HG02981 (cell line): ENCODE results near the gene CCDC88C.

Source experiments
- ATAC-seq: cut with Tn5 transposase; IDR thresholded peaks from one replicate; pipeline ENCODE4 v1.9.1; 2021; ENCODE audit warnings: mild to moderate bottlenecking, moderate library complexity; ENCODE audit not compliant: unreplicated experiment

Gene CCDC88C

GRCh38 chr14:91295851-91296796, 121.5 kb downstream of the CCDC88C start:
- ATAC-seq: no peak

DNA sequence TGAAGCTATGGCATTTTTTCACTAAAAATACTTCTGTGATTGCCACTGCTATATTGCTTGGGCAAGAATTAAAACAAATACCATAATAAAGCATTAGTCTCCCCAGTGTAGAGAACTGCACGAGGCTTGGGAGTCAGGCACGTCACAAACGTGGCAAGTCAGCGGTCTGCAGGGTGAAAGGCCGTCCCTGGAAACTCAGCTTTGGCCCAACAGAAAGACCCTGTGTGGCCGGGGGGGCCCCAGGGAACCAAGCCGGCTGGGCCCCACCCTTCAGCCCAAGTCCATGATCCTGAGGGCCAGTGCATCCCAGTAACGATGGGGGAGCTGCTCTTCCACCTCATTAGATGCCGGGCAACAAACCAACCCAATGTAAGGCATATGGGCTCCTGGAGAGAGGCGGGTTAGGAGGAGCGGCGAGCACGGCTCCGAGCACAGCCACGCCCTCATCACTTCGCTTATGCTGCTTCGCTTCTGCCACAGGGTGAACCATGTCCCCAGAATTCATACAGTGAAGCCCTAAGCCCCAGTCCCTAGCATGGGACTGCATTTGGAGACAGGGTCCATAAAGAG, 122.3 kb downstream of the CCDC88C start:
- ATAC-seq: no peak

GRCh38 chr14:91294153-91294552, 123.5 kb downstream of the CCDC88C start:
- ATAC-seq: no peak

DNA sequence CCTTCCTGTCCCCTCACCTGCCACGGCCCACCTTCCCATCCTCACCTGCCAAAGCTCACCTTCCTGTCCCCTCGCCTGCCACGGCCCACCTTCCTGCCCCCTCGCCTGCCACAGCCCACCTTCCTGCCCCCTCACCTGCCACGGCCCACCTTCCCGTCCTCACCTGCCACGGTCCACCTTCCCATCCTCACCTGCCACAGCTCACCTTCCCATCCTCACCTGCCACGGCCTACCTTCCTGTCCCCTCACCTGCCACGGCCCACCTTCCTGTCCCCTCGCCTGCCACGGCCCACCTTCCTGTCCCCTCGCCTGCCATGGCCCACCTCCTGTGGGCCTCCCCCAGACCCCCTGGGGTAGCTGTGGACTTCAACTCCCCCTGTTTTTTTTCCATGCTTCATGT, 124.3 kb downstream of the CCDC88C start:
- ATAC-seq: no peak

- no peak for ATAC-seq
These were observed 125.1 kb downstream of the CCDC88C start for GRCh38 chr14:91292491-91292890.

GRCh38 chr14:91291786-91292405, 125.7 kb downstream of the CCDC88C start:
- ATAC-seq: no peak

DNA sequence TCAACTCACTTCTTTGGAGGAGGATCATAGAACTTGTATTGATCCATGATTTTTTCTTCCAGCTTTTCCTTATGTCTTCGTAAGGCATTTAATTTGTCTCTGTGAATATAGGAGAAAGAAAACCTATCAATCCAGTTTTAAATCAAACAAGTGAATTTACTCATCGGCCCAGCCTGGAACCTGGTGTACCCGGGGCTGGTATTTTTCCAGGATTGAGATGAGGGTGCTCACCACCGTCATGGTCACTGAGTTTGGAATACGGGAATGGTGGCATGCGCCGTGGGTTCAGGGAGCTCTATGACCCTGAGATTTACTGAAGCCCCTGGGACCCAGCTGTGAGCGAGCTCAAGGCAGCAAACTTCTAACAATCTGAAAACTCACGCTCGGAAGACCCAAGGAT, 126.6 kb downstream of the CCDC88C start:
- no peak for ATAC-seq

DNA sequence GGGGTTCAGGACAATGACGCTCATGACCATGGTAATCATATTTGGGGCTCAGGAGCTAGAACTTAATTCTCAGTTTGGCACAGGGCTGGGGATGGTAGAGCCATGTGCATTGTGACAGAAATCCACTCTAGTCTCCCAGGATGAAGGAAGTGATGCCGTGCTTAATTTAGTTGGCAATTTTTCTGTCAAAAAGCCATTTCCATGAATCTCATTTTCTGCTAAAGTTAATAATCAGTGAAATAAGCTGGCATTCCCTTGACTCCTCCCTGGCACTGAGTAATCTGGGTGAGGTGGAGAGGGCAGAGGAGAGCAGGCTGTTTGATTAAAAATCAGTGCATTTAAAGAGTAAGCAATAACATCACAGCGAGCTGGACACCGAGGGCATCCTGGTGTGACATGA, 128.2 kb downstream of the CCDC88C start:
- ATAC-seq: no peak

DNA sequence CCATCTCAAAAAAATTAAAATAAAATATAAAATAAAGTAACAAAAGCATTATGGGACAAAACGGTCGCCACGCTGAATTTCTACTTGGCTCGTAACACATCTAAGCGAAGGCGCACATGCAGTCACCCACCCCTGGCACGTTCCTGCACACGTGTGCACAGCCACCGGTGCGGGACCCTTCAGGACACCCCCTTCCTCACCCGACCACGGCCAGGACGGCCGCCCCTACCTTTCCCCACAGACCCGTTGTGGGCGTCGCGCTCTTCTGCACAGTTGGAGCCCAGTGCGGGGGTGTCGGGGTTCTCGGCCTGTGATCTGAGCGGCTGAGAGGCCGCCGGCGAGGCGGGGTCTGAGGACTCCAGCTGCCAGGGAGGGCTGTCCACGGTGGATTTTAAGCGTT, 128.7 kb downstream of the CCDC88C start:
- no peak for ATAC-seq

DNA sequence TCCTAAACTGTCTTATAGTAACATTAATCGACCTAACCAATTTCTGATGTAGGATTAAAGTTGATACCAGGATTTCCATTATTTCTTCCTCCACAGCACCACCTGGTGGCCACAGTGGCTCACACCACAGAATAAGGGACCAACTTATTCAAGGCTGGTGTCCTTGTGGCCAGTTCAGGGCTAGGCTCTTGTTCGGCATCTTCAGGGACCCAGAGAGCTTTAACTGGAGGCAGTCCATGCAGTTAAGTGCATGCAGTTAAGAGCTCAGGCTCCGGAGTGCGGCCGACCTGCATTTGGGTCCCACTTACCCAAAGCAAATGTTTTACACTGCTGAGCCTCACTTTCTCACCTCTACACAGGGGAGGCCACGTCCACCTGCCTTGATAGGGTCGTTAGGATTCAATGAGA, 131.1 kb downstream of the CCDC88C start:
- ATAC-seq: no peak

GRCh38 chr14:91284791-91285548, 132.7 kb downstream of the CCDC88C start:
- no peak for ATAC-seq

DNA sequence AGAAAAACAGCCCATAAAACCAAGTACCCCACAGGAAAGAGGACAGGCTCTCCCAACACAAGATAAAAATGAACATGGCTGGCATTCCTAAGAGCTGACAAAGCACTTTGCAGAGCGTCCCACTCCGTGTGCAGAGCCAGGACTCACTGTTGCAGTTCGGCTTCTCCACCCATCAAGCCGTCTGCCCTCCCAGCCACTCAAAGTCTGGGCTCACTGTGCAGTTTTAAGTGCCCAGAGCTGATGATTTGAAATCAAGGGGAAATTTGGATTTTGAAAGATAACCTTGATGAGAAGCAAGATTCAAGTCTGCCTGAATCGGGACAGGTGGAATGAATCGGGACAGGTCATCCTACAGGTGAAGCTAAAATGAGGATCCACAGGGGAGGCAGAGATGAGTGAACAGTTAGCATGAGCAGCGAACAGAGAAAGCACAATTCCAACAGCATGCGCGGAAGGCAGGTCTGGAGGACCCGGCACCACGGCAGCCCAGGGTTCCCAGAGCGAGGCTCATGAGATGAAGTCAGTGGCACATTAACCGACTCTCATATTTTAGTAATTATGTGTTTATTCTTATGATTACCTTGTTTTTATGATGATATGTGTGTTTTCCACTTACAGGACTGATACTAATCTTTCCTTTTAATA, 133.4 kb downstream of the CCDC88C start:
- ATAC-seq: no peak

- ATAC-seq: no peak
These were observed 134.0 kb downstream of the CCDC88C start for GRCh38 chr14:91283666-91284065.

DNA sequence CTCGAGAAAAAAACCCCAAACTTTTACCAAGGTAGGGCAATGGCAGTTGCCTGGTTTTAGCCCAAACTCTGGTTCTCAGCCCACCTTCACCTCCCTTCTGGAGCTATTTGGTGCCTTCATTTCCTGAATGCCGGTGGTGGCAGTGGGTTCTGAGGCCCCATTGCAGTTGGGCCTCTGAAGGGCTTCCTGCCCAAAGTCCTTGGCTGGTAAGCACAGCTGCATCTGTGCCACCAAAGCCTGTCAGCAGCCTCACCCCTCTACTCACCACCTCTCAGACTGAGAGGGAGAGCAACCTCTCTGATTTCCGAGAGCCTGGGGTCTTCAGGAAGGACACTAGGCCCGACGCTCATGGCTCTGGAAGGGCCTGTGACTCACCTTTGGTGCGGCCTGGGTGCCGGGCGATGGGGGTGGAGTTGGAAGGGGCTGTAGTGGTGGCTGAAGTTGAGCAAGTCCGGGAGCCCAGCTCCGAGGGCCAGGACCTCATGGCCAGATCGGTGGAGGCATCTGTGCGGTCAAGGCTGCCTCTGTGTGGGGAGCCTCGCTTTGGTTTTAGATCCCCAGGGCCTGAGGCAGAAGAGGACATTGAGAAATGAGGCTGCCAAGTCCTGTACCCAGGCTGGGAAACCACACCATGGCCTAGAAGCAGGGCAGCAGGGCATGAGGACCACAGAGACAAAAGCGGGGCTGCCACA, 134.5 kb downstream of the CCDC88C start:
- no peak for ATAC-seq

- no peak for ATAC-seq
These were observed 136.3 kb downstream of the CCDC88C start for GRCh38 chr14:91281346-91281745.

DNA sequence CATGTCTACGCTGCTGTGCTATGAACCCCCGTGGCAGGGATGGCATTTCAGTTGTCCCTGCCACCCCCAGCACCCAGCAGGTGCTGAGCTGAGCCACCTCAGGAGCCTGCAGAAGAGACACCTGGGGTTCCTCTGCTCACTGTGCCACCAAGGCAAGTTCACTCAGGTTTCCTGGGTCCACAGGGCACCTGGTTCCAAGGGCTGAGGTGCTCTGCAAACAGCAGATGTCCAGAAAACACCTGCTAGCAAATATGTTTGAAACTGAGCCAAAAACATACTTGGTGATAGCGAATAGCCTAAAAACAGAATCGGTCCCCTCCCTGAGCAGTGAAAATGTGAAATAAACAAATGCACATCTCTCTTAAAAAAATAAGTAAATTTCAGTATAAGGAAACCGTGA, 137.5 kb downstream of the CCDC88C start:
- ATAC-seq: no peak

GRCh38 chr14:91279354-91279753, 138.3 kb downstream of the CCDC88C start:
- ATAC-seq: no peak

GRCh38 chr14:91278383-91278715, 139.3 kb downstream of the CCDC88C start:
- ATAC-seq: no peak

DNA sequence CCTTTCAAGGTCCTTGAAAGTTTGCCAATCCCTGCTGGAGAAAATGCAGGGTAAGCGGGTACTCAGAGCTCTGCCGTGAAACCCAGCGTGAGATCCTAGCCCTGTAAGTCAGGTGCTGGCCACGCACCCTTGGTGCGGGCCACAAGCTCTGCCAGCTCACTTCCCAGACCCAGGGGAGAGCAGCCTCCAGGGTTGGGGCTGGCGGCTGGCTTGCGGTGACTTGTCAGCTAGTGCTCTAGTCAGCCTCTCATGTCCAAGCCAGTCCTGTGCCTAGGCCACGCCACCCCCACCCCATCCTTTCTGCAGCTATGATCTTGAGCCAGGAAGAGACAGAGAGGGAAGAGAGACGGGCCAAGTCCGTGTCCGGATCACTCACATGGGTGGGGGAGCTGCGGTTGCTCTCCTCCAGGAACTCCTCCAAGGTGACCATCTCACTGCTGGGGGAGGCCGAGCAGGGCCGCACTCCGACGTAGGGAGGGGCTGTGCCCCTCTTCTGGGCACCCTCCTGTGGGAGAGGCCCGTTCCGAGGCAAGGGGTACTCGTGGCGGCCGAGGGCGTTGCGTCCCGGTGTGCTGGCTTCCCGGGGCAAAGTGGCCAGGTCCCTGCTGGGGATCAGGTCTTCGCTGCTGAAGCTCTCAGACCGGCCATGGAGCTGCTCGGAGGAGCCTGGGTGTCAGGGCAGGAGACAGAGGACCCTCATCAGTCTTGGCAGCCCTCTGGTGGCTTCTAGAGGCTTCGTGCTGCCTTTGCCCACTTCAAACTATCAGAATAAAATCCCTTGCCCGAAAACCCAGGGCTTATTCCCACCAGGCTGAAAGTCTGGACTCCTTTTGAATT, 139.9 kb downstream of the CCDC88C start:
- ATAC-seq: no peak
